Mucosa of stomach (tissue), 1 donor: ENCODE data around the gene GSTO1.
A peak's percentile ranks its signal among the peaks of the same experiment; 100 is the strongest.

ENCODE experiments used
- H3K27me3 ChIP-seq: one replicate; pipeline ENCODE4 v1.7.0; 2013; ENCODE audit warnings: mild to moderate bottlenecking, low read length; ENCODE audit not compliant: control insufficient read depth, insufficient read depth
- H3K36me3 ChIP-seq: one replicate; pipeline ENCODE4 v1.7.0; 2013; ENCODE audit warnings: low read length; ENCODE audit not compliant: control insufficient read depth, insufficient read depth
- H3K4me1 ChIP-seq: one replicate; pipeline ENCODE4 v1.7.0; 2013; ENCODE audit warnings: mild to moderate bottlenecking, low read length; ENCODE audit not compliant: control insufficient read depth, insufficient read depth
- H3K4me3 ChIP-seq: one replicate; pipeline ENCODE4 v1.7.0; 2013; ENCODE audit warnings: low read length
- H3K9ac ChIP-seq: one replicate; pipeline ENCODE4 v1.7.0; 2013; ENCODE audit warnings: mild to moderate bottlenecking, low read length, moderate library complexity
- H3K9me3 ChIP-seq: one replicate; pipeline ENCODE4 v1.7.0; 2013; ENCODE audit warnings: mild to moderate bottlenecking, low read length, moderate library complexity; ENCODE audit not compliant: control insufficient read depth
- donor health status: Pancreatic carcinoma.

The GSTO1 gene

DNA sequence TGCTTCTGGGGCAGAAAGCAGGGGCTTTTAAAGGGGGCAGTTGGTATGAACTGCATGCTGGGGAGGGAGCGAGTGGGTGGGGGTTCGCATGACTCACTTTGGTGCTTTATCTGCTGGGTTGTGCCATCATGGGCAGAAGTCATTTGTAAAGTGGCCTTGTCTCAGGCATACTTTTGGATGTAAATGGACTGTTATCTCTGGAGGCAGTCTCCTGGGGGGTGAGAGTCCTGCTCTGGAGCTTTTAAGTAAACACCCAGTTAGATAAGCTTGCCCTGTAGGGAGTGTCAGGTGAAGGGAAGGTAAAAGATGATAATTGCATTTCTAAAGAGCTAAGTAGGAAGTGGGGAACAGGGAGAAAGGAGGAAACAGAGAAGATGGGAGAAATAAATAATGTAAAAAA, 1.6 kb upstream of the GSTO1 start:
- peaks cover under 1% of the 10 kb centered on the region for H3K36me3 ChIP-seq
- peaks cover 25% of the 10 kb centered on the region for H3K4me1 ChIP-seq
- no peak overlapping the region for H3K4me3 ChIP-seq

DNA sequence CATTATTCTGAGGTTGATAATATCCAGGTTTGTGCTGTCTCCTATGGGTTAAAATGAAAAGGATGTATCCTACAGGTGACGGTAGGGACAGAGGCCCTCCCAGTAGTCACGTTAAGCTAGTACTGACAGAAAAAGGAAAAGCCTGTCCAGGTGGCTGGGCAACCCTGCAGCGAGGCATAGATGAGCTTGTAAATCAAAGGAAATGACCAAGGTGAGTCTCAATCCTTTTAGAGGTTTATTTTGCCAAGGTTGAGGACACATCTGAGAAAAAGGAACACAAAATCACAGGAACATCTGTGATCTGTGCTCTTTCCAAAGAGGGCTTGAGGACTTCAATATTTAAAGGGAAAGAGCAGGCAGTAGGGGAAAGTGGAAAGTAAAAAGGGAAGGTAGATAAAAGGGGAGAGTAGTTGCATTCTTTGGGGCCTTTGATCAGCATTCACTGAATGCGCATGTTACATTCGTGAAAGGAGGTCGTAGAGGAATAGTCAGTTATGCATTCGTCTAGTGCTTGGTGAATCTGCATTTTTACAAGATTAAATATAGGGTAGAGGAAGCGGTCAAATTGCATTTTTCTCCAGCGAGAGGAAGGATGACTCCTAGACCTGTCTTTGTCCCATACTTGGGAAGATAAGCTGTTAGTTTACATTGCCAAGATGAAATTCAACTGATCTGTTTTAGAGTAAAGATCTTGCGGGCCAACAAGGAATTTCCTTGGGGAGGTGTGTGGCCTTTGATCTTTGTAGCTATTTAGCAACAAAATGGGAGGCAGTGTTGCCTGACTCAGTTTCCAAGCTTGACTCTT, 884 bp upstream of the GSTO1 start:
- peak overlapping the region; percentile 92 for H3K4me3 ChIP-seq
- H3K27me3 ChIP-seq, result no peaks in the 10 kb centered on the region
- peak overlapping the region; percentile 94 for H3K9ac ChIP-seq
- H3K9me3 ChIP-seq, result no peaks in the 10 kb centered on the region
- H3K36me3 ChIP-seq, result peaks cover 5% of the 10 kb centered on the region
- peaks cover 25% of the 10 kb centered on the region for H3K4me1 ChIP-seq

More for the DNA sequence above, 1.6 kb upstream of the GSTO1 start:
- Histone ChIP-seq H3K9ac (no peak overlapping the region), H3K9me3 (no peaks in the 10 kb centered on the region), H3K27me3 (no peaks in the 10 kb centered on the region)

GRCh38 chr10:104255311-104255981, 754 bp downstream of the GSTO1 start:
- H3K4me1 ChIP-seq, result peaks cover 25% of the 10 kb centered on the region
- H3K9me3 ChIP-seq, result no peaks in the 10 kb centered on the region
- H3K4me3 ChIP-seq, result peak overlapping the region; percentile 92
- H3K9ac ChIP-seq, result peak overlapping the region; percentile 94
- H3K36me3 ChIP-seq, result peaks cover 15% of the 10 kb centered on the region
- H3K27me3 ChIP-seq, result no peaks in the 10 kb centered on the region

- H3K9me3 ChIP-seq, result no peaks in the 10 kb centered on the region
- no peaks in the 10 kb centered on the region for H3K27me3 ChIP-seq
- H3K36me3 ChIP-seq, result peaks cover 15% of the 10 kb centered on the region
- no peak overlapping the region for H3K9ac ChIP-seq
- H3K4me1 ChIP-seq, result peaks cover 25% of the 10 kb centered on the region
- H3K4me3 ChIP-seq, result no peak overlapping the region
Observed at GRCh38 chr10:104256335-104256961, 1.8 kb downstream of the GSTO1 start.

GRCh38 chr10:104257235-104257634, 2.5 kb downstream of the GSTO1 start:
- peaks cover 21% of the 10 kb centered on the region for H3K36me3 ChIP-seq
- H3K4me3 ChIP-seq, result no peak overlapping the region
- no peaks in the 10 kb centered on the region for H3K9me3 ChIP-seq
- H3K9ac ChIP-seq, result no peak overlapping the region
- H3K27me3 ChIP-seq, result no peaks in the 10 kb centered on the region
- H3K4me1 ChIP-seq, result peaks cover 25% of the 10 kb centered on the region

- peaks cover 17% of the 10 kb centered on the region for H3K4me1 ChIP-seq
- H3K27me3 ChIP-seq, result no peaks in the 10 kb centered on the region
- H3K4me3 ChIP-seq, result no peak overlapping the region
- H3K36me3 ChIP-seq, result peaks cover 21% of the 10 kb centered on the region
- no peak overlapping the region for H3K9ac ChIP-seq
- H3K9me3 ChIP-seq, result no peaks in the 10 kb centered on the region
Observed at GRCh38 chr10:104258209-104258608, 3.5 kb downstream of the GSTO1 start.

- Histone ChIP-seq H3K9me3 (no peaks in the 10 kb centered on the region), H3K27me3 (no peaks in the 10 kb centered on the region), H3K4me1 (peaks cover 11% of the 10 kb centered on the region), H3K9ac (no peak overlapping the region), H3K36me3 (peaks cover 21% of the 10 kb centered on the region), H3K4me3 (no peak overlapping the region)
Observed at GRCh38 chr10:104259456-104259855, 4.8 kb downstream of the GSTO1 start.

GRCh38 chr10:104259999-104260774, 5.5 kb downstream of the GSTO1 start:
- no peak overlapping the region for H3K9ac ChIP-seq

GRCh38 chr10:104260775-104261115, 6.1 kb downstream of the GSTO1 start:
- H3K4me1 ChIP-seq, result peaks cover 11% of the 10 kb centered on the region
- no peak overlapping the region for H3K9ac ChIP-seq
- no peaks in the 10 kb centered on the region for H3K27me3 ChIP-seq
- H3K9me3 ChIP-seq, result no peaks in the 10 kb centered on the region
- H3K36me3 ChIP-seq, result peaks cover 21% of the 10 kb centered on the region
- H3K4me3 ChIP-seq, result no peak overlapping the region

More at GRCh38 chr10:104259999-104260774, 5.5 kb downstream of the GSTO1 start:
- Histone ChIP-seq H3K36me3 (peaks cover 21% of the 10 kb centered on the region), H3K4me3 (no peak overlapping the region), H3K9me3 (no peaks in the 10 kb centered on the region), H3K27me3 (no peaks in the 10 kb centered on the region), H3K4me1 (peaks cover 11% of the 10 kb centered on the region)

- Histone ChIP-seq H3K36me3 (peaks cover 21% of the 10 kb centered on the region), H3K27me3 (no peaks in the 10 kb centered on the region), H3K9ac (no peak overlapping the region), H3K4me3 (no peak overlapping the region), H3K9me3 (no peaks in the 10 kb centered on the region), H3K4me1 (no peaks in the 10 kb centered on the region)
Observed at GRCh38 chr10:104262055-104262454, 7.4 kb downstream of the GSTO1 start.

- Histone ChIP-seq H3K27me3 (no peaks in the 10 kb centered on the region), H3K4me1 (peaks cover 8% of the 10 kb centered on the region), H3K9me3 (no peaks in the 10 kb centered on the region), H3K36me3 (peaks cover 12% of the 10 kb centered on the region), H3K9ac (no peak overlapping the region), H3K4me3 (no peak overlapping the region)
Observed at GRCh38 chr10:104264783-104265182, 10.1 kb downstream of the GSTO1 start.
